ENCODE data around the gene SMIM41. TPM values are rescaled to one million over a fixed set of nuclear protein-coding genes. Genes with fewer than 3 reads are reported as not detected.

SMIM41 gene
- total and polyA plus RNA-seq, 10 of the 15 experiments (the other 5 are each of a cell fraction or from before 2014, with no cell fraction given), result not detected

DNA sequence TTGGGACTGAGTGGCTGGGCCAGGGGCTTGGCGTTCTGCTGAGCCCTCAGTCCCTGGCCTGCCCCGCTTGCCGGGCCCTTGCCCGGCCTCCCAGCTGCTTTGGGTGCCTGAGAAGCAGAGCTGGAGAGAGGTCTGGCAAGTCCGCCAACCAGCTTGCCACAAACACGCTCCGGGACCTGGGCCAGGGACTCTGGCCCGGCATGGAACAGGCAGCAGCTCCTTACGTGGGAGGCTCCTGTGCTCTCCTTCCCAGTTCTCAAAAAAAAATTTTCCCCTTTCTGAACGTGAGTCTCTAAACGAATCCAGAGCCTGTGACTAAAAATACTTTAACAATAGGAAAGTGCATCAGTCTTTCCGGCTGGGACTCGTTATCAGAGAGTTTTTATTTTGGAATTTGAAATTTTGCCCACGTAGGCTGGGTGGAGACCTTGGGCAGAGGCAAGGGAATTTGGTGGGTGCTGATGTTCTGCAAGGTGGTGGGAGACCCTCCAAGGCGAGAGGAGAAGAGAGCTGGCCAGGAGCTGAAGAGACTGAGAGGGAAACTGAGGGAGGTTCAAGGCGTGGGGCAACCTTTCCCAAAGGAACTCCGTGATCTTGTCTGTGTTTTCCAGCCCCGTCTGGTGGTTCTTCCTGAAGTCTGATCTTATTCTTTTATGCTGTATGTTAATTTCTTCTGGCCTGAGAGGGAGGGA, 35.1 kb upstream of the SMIM41 start:
- no TSS peak for BruUV-seq (replicated peaks)
- FAIRE-seq (no peak), DNase-seq (ENCODE audit: low read depth, low spot score) (no peak), ATAC-seq (no peak)
- ChIA-PET POLR2A (interaction anchor here (0.7 to 2.3 kb wide), 4 partner anchors 7 to 962 kb away, joined by 3 to 7 read pairs (median 3); partner anchors contain the start of gene EIF4B), RAD21 (ENCODE audit: unreplicated experiment) (interaction anchor here (0.8 to 1.3 kb wide), 3 partner anchors 12 to 38 kb away, joined by 4 to 5 read pairs (median 4); no protein-coding TSS in a partner anchor), CTCF (interaction anchor here (0.7 to 6.8 kb wide), 6 partner anchors 12 to 38 kb away, joined by 3 to 61 read pairs (median 8); partner anchors contain the start of gene ATG101), SMC1A (ENCODE audit: uncharacterized antibody, unreplicated experiment) (interaction anchor here (1.1 to 3.1 kb wide), 4 partner anchors 13 to 24 kb away, joined by 3 to 12 read pairs (median 4); no protein-coding TSS in a partner anchor)
- Histone ChIP-seq H3K4me3 (no peak overlapping the region), H3K79me2 (ENCODE audit: control insufficient read depth, insufficient read depth, low read length) (no peaks in the 10 kb centered on the region), H3K9me3 (replicated peaks; ENCODE audit: control insufficient read depth, insufficient read depth, low read length) (no peaks in the 10 kb centered on the region), H2AFZ (ENCODE audit: control insufficient read depth, low read depth, low read length) (no peak overlapping the region), H4K20me1 (ENCODE audit: control insufficient read depth, insufficient read depth) (no peaks in the 10 kb centered on the region), H3K36me3 (ENCODE audit: control insufficient read depth in 2 of 2, insufficient read depth in 2 of 2, low read length in 1 of 2) (no peaks in the 10 kb centered on the region), H3K27me3 (replicated peaks in 1 of 2; ENCODE audit: control insufficient read depth in 2 of 2, insufficient read depth in 2 of 2, low read length in 1 of 2) (no peaks in the 10 kb centered on the region), H3K4me1 (ENCODE audit: control insufficient read depth, insufficient read depth, low read length) (peaks cover 15% of the 10 kb centered on the region), H3K9ac (ENCODE audit: control insufficient read depth, insufficient read depth, low read length) (no peak overlapping the region), H3K4me2 (ENCODE audit: control insufficient read depth, insufficient read depth) (no peak overlapping the region), H3K27ac (ENCODE audit: control insufficient read depth, insufficient read depth) (no peak overlapping the region)
- in situ Hi-C loops (cut with MboI) (no loop called here), intact Hi-C loops (cut with micrococcal nuclease; ENCODE audit: unreplicated experiment) (no loop called here)
- TF ChIP-seq MEF2A (IDR thresholded peaks at IDR 0.05; ENCODE audit: insufficient read depth, low read depth, low read length) (no peak), ZZZ3 (IDR thresholded peaks at IDR 0.05; ENCODE audit: control insufficient read depth, insufficient read length, low read depth) (no peak), BCL3 (IDR thresholded peaks at IDR 0.05; ENCODE audit: borderline replicate concordance, insufficient read depth, low read depth, low read length, poor library complexity, severe bottlenecking) (no peak), NFXL1 (IDR thresholded peaks at IDR 0.05; ENCODE audit: borderline replicate concordance) (no peak), ZNF384 (IDR thresholded peaks at IDR 0.05; ENCODE audit: borderline replicate concordance, low read depth, low read length) (no peak), POLR2A (IDR thresholded peaks at IDR 0.05; ENCODE audit: low read depth, low read length) (no peak), ZBED1 (IDR thresholded peaks at IDR 0.05; ENCODE audit: borderline replicate concordance) (no peak), TCF12 (IDR thresholded peaks at IDR 0.05; ENCODE audit: low read depth, low read length) (no peak)
- TF ChIP-seq, protein P1, sequence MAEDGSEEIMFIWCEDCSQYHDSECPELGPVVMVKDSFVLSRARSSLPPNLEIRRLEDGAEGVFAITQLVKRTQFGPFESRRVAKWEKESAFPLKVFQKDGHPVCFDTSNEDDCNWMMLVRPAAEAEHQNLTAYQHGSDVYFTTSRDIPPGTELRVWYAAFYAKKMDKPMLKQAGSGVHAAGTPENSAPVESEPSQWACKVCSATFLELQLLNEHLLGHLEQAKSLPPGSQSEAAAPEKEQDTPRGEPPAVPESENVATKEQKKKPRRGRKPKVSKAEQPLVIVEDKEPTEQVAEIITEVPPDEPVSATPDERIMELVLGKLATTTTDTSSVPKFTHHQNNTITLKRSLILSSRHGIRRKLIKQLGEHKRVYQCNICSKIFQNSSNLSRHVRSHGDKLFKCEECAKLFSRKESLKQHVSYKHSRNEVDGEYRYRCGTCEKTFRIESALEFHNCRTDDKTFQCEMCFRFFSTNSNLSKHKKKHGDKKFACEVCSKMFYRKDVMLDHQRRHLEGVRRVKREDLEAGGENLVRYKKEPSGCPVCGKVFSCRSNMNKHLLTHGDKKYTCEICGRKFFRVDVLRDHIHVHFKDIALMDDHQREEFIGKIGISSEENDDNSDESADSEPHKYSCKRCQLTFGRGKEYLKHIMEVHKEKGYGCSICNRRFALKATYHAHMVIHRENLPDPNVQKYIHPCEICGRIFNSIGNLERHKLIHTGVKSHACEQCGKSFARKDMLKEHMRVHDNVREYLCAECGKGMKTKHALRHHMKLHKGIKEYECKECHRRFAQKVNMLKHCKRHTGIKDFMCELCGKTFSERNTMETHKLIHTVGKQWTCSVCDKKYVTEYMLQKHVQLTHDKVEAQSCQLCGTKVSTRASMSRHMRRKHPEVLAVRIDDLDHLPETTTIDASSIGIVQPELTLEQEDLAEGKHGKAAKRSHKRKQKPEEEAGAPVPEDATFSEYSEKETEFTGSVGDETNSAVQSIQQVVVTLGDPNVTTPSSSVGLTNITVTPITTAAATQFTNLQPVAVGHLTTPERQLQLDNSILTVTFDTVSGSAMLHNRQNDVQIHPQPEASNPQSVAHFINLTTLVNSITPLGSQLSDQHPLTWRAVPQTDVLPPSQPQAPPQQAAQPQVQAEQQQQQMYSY (CRISPR knock-in tag; IDR thresholded peaks at IDR 0.05), result no peak
- WGBS (ENCODE audit: insufficient coverage, insufficient replicate concordance, low lambda C conversion rate, missing lambda C conversion rate), result 51% methylated on average over 18 of the region's 18 CpGs
